Fibroblast of skin of abdomen (primary cell): ENCODE measurements around the gene ARHGDIG.
A peak's percentile ranks its signal among the peaks of the same experiment; 100 is the strongest.
"Not testable (repeated sequence)": the region's sequence is repeated elsewhere in the genome, so short reads cannot be mapped to it uniquely, and the experiment has no call there.

Source experiments
- DNase-seq: peaks from one replicate; pipeline ENCODE4 v3.0.0-alpha.2; 2013

The ARHGDIG gene

DNA sequence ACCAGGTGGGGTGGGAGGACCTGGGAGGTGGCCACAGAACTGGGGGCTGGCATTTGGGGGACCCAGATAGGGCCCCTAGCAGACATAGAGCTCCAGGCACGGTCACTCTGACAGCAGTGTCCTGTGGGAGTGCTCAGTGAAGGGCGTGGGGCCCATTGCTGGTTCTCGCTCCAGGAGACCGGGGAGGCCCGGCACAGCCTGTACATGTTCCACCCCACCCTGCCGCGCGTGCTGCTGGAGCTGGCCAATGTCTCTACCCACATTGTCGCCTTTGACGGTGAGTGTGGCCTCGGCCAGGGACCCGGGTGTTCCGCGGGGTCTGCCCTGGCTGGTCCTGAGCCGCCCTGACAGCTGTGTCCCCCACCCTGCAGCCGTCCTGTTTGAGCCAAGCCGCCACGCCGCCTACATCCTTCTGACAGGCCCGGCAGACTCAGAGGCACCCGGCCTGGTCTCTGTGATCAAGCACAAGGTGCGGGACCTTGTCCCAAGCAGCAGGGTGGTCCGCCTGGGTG, 15.9 kb upstream of the ARHGDIG start:
- no peak for DNase-seq

DNA sequence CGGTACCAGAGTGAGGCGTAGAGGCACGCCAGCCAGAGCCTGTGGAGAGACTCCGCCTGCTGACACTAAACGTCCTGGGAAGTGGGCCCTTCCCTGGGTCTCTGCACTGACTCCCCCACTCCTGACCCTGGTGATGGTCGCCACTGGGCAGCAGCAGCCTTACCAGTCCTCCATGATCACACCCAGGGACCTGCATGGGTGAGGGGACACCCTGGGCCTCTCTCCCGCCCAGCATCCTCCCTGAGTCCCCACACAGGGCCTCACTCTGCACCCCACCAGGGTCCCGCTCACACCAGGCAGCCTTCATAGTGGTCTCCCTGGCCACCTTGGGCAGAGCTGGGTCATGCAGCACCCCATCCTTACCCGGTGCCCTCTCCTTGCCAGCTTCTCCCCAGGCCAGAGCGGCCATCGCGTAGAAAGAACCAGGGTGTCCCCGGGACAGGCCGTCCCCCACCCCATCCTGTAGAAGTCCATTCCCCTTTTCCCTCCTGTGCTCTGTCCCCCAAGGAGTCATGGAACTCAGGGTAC, 15.3 kb upstream of the ARHGDIG start:
- no peak for DNase-seq

DNA sequence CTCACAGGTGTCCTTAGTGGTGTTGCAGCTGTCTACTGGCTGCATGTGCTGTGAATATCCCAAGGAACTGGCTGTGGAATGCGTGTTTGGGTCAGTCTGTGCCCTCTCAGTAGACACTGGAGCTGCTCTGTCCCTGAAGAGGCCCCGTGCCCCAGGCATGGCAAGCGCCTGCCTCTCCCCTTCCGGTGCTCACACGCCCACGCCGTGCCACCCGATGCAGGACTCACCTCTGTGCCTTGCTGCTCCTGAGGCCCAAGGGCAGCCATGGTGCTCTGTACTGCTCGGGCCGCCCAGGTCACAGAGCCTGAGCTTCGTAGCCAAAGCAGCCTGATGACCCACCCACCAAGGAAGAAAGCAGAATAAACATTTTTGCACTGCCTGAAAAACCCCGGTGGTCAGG, 14.7 kb upstream of the ARHGDIG start:
- DNase-seq = no peak

DNA sequence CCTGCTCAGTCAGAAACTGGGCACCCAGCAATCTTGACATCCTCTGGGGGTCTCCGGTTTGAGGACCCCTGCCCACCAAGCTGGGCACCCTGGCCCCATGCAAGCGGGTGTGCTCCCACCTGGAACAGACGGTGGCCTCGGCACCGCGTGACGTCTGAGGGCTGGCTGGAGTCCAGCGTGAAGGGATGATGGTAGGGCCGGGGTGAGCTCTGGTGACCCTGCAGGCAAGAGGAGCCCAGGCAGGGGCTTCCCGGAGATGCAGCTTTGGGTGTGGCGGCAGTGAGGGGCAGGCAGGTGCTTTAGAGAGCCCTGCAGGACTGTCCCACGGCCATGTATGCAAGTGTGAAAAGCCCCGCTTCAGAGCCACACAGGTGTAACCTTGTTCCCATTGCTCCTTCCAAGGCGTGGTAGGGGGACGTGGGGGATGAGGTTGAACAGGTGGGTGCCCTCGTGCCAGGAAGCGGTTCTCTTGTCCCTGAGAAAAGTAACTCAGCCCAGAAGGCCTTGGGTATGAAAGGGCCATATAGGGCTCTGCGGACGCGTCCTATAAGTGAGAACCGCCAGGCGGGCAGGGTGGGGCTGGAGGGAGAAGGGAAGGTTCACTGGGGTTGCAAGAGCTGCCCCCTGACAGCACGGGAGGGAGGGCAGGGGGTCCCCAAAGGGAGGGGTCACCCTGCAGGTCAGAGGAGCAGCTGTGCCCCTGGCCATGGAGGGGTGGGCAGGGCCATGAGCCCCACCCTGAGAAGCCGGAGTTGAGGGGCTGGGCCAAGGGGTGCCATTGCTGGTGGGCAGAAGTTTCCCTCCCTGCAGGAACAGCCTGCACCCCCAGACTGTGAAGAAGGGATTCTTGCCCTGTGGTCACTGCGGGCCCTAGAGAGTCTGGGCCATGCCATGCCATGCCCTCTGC, 13.9 kb upstream of the ARHGDIG start:
- DNase-seq = no peak

DNA sequence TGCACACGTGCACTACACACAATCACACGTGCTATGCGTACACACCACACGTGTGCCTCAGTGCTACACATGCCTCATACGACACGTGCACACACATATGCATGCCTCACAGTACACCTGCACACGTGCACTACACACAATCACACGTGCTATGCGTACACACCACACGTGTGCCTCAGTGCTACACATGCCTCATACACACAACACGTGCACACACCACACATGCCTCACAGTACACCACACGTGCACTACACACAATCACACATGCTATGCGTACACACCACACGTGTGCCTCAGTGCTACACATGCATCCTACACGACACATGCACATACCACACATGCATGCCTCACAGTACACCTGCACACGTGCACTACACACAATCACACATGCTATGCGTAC, 12.8 kb upstream of the ARHGDIG start:
- DNase-seq = not testable (repeated sequence)

DNA sequence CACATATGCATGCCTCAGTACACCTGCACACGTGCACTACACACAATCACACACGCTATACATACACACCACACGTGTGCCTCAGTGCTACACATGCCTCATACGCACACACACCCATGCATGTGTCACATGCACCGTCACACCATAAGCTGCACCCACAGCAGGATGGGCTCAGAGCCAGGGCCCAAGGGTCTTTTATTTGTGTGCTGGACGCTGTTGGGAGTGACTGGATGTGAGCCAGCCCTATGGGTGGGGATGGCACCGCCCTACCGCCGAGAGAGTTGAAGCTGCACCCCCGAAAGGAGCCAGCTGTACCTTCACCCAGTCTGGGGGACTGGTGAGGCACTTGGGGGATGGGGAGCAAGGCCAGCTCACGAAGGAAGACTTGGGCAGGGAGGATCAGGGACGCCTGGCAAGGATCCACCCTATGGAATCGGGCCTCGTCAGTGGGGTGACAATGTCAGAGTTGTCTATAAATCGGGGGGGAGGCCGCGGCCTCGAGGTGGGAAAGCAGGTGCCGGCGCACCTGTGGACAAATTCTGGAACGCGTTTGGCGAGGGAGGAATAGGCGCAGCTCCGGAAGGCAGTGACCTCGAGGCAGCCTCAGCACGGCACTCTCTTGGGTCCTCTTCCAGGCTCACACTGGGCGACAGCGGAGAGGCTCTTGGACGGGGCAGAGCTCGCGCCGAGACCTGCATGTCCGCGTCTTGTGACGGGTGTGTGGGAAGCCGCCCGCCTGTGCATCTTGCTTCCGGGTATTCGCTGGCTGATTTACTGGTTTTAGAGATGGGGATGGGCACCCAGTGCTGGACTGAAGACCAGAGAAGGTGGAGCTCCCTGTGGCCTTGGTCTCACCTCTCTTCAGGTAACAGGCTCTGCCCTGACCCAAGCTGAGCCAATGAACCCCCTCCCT, 12.0 kb upstream of the ARHGDIG start:
- no peak for DNase-seq

DNA sequence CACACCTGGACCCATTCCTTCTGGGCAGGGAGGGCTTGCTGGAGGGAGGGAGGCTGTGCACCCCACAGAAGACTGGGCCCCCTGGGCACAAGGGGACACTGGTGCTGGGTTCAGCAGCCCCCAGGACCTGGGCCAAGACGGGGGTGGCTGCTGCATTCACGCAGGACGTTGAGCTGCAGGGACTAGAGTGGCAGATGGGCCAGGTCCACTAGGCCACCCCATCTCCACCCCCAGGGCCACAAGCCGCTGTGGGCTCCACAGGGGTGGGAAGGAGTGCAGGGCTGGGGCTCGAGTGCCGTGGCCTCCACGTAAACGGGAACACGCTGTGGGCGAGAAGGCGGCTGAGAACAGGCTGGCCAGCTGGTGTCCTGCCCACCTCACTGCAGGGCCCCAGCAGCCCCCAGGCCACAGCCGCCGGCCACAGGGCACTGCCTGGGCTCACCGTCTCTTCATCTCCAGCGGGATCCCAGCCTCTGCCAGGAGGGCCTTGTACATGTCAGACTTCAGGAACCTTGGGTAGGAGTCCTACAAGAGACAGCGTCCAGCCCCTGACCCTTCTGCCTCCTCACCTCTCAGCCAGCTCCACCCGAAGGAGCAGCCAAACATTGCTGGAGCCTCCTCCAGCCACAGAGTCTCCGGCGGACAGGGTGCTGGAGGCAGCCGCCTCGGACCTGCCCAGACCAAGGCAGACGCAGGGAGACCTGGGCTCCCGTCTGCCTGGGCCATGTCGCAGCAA, 11.2 kb upstream of the ARHGDIG start:
- DNase-seq = no peak

DNA sequence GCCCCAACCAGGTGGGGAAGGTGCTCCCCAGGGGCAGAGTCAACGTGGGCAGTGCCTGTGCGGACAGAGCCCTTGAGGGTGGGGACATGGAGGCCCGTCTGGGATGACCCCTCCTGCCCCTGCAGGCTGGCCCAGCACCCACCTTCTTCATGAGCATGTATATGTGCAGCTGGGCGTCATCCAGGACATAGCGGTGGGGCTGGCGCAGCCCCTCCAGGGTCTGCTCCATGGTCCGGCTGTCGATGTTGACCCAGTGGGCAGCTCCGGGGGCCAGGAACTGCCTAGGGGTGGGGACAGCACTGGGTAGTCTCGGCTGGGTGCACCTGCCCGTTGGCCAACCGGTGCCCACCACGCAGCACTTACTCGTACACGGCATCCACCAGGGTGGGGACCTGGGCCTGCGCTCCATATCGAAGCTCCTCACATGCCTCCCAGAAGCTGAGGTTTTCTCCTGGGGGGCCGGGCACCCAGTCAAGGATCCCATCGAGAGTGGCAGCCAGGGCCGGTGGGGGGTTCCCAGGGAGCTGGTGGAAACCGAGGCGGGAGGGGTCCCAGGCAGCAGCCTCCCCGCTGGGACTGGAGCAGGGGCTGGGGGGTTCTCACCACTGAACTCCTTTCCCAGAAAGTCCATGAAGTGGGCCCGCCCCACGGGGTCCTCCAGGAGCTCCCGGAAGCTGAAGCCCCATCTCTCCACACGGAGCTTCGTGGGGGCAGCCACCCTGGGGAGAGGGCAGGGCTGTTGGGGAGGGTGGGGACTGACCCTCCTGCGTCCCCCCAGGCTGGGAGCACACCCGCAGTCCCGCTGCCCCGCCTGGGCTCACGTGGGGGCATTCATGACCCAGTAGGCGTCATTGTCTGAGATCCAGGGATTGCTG, 9.8 kb upstream of the ARHGDIG start:
- DNase-seq = no peak

DNA sequence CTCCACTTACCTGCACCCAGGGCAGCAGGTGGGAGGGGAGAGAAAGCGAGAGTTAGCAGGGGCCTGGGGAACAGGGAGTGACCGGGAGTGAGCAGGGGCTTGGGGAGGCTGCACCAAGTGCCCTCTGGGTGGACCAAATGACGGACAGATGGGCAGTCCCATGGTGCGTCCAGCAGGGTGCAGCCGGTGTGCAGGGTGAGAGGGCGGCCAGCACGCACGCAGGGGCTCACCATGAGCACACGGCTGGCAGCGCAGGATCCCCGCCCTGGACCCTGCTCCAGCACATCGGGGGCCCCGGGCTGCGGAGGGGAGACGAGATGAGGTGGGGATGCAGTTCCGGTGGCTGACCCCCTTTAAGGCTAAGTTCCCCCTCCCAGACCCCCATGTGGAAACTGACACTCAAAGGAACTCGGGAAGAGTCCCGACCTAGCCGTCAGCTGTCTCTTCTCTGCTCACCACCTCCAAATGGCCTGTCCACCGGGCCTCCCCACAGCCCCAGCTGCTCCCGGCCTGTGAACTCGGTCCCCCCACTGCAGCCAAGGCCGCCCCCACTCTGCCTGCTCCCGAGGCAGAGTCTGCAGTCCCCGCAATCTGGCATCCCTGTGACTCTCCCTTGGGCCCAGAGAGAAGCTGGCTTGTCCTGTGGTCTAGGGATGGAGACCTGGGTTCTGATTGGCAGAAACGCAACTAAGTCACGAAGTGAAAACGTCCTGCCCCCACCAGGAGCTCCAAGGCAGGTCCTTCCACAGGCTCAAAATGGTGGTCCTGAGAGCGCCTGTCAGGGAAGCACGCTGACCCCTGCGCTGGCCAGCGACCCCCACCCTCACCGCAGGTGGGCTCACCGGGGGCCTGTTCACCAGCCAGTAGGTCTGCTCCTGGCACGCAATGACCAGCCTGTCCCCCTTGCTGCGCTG, 7.5 kb upstream of the ARHGDIG start:
- DNase-seq = no peak

DNA sequence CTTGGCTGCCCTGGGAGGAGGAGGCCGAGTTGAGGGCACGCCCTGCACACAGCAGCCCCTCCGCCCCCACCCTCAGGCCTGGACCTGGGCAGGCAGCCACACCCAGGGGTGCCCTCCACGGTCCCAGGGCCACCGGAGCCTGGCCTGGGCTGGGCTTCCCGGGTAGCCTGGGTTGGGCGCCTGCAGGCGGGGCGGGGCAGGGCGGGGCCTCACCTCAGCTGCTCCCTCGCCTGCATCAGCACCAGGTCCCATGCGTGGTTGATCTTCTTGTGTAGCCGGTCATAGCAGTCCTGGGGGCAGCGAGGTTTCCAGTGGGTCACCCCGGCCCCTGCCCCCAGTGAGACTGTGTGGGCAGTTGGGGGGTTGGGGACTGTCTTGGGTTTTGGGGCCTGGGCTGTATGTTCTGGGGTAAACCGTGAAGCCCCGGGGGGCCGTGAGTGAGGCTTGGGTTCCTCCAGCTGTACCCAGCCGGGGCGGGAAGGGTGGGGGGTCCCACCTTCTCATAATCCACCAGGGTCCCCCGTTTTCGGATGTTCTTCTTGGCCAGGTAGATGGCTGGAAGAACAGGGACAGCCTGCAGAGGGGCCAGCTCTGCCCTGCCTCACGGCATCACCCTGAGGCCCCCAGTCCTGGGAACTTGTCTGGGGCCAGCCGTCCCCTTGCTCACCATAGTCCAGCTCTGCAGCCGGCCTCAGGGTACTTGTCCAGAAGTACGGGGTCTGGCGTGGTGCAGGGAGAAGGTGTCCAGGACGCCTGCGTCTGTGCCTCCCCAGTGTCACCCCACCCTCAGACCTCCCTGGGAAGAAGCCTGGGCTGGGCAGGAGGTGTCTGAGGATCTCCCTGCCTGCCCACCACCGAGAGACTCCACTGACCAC, 6.6 kb upstream of the ARHGDIG start:
- no peak for DNase-seq

DNA sequence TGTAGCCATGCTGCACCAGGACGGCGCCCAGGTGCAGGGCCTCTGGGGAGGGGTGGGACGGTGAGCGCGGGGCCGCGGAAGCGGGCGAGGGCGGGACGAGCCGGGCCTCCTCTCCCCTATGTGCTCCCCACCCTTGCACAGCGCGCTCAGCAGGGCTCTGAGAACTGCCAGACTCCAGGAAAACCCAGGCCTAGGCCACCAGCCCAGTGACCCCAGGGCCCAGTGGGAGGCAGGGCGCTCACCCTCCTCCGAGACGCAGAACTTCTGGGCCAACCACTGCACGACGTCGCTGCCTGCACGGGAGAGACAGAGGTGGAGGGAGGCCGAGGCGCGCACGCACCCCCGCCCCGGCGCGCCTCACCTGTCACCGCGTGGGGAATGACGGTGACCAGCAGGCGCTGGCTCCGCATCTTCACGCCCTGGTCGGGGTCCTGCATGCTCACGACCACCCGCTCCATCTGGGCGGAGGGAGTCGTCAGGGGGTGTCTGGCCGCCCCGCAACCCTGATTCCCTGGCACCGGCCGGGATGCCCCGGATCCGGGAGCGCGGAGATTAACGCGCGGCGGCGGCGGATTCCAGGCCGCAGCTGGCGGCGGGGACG, 5.2 kb upstream of the ARHGDIG start:
- DNase-seq = no peak

DNA sequence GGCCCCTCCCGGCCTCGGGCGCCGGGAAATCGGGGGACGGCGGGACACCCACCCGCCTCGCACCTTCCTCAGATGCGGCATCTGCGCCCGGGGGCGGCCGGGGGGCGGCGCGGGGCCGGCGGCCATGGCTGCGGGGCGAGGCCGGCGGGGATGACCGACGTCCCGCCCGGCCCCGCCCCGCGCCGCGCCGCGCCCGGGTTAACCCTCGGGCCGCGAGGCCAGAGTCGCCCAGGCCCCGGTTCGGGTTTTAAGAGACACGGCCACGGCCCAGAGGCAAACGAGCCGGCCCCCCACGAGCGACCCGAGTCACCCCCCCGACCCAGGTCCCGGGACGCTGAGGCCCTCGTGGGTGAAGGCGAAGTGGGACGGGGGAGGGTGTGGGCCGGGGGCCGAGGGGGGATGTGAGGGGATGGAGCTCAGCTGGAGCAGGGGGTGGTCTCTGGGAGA, 4.6 kb upstream of the ARHGDIG start, which contains the start of gene RGS11:
Gene RGS11 (minus strand): TSS at position 159 of the 447 bp plus-strand sequence. CDS start 33 bp downstream, at position 126.
- no peak for DNase-seq

DNA sequence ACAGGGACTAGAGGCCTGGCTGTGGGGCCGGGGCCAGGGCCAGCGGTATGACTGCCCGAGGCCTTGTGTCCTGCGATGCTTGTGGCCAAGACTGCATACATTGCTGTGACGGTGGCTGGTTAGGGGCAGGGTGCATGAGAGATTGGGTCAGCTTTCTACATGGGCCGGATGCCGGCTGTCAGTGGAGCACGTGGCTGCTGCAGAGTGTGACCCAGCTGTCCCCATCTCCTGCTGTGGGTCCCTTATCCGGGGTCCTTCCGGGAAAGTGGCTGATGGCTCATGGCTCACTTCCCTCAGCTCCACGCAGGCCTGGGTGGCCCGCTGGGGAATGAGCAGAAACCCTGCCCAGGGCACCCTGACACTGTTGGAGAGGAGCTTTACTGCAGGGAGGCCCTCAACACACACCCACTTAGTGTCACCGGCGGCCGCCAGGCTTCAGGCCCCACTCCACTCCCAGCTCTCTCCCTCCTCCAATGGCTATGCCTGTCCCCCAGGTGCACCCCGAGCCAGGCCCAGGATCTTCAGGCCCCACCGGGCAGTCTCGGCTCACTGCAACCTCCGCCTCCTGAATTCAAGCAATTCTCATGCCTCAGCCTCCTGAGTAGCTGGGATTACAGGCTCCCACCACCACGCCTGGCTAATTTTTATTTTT, 3.8 kb upstream of the ARHGDIG start:
- no peak for DNase-seq

DNA sequence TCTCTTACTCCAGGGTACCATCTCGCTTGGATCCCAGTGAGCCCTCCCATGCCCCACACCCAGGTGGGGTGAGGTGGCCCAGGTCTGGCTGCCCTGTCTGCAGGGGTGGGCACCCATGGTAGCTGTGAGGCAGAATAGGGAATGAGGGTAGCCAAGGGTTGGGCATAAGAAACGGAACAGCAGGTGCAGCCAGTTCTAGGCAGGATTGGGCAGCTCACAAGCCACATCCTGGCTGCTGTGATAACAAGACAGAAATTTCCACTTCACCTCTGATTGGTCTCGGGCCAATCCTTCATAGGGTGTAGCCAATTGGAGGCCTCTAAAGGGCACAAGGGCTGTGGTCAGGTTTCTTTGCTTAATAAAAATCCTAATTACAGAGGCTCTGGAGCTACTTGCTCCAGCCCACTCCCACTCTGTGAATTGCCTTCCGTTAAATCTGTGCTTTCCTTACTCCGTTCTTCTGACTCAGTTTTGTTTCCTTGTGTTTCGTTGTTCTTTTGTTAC, 1.5 kb upstream of the ARHGDIG start:
- DNase-seq = peak; percentile 14

DNA sequence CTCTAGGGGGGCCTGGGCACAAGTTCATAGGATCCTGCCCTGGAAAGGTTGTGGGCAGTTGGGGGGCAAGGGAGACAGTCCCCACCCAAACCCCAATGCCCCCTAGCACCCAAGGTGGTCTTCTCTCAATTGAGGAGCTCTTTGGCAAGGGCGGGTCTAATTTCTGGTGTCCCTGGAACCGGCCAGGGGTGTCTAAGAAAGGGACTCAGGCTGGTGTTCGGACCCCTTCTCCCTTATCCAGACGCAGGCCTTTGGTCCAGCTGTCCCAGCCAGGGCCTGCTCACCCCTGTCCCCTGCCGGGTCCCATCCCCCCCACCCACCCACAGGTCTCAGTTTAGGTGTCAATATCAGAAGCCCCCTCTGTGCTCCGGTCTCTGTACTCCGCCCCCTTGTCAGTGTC, 860 bp upstream of the ARHGDIG start:
- DNase-seq = no peak

DNA sequence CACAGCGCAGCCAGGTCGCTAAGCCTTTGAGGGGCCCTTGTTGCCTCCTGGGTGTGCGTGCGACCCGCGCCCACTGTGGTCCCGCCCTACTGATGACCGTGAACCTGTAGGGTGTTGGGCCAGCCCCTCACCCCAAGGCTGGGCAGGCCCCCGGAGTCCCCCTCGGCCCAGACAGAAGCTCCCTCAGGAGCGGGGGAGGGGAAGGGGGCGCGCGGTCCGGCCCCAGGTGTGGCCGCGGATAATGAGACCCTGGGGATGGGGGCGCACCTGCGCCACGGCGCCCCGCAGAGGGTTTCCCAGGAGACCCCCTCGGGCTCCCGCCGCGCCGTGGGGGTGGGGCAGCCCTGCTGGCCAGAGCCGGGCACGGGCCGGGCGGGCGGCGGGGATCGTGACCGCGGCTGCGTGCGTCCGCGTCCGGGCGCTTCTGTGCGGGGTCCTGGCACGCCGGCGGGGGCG, 358 bp upstream of the ARHGDIG start:
- DNase-seq = no peak

DNA sequence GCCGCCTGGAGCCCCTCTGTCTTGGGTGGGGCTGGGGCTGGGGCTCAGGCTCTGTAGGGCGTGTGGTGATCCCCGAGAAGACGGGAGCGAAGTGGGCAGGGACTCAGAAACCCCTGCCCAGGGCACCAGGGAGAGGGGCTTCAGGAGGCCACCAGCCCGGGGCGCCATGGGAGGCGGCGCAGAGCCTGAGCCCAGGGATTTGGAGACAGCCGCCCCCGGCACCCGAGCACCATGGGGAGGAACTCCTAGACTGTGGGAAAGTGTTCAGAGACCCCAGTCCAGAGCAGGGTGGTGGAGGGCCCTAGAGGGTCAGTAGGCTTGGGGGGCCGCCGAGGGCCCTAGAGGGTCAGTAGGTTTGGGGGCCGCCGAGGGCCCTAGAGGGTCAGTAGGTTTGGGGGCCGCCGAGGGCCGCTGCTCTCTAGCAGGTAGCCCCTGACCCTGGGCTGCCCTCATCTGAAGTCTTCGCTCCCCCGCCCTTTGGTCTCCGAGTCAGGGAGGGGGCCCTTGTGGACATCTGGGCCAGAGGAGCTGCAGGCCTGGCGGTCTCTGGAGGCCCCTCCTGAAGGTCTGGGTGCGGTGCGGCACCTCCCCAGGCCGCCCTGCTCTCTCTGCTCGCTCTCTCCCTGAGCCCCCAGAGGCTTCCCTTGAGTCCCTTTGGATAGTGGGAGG, 734 bp downstream of the ARHGDIG start:
- no peak for DNase-seq
